Neural progenitor cell (in vitro differentiated cells): Measurements from ENCODE around the gene IDUA. TPM values are rescaled to one million over a fixed set of nuclear protein-coding genes. Genes with fewer than 3 reads are reported as not detected.
A peak's percentile ranks its signal among the peaks of the same experiment; 100 is the strongest.

Experiments used
- DNase-seq: peaks from one replicate; pipeline ENCODE4 v3.0.0-alpha.2; 2016; ENCODE audit warnings: low spot score
- H2AFZ ChIP-seq: fragments of 200-600 bp; sonication (generic); replicated peaks from 2 replicates; pipeline ENCODE4 v1.6.1; 2016; ENCODE audit warnings: antibody characterized with exemption
- H3F3A ChIP-seq: fragments of 200-600 bp; sonication (generic); 2 replicates; pipeline ENCODE4 v1.6.1; 2016; ENCODE audit warnings: antibody characterized with exemption, low read depth
- H3K27ac ChIP-seq: fragments of 200-600 bp; sonication (generic); 2 replicates; pipeline ENCODE4 v1.5.1; 2016; ENCODE audit warnings: mild to moderate bottlenecking
- H3K27me3 ChIP-seq: fragments of 200-600 bp; sonication (generic); 2 replicates; pipeline ENCODE4 v1.6.1; 2016; ENCODE audit warnings: mild to moderate bottlenecking, moderate library complexity
- H3K36me3 ChIP-seq: fragments of 200-600 bp; sonication (generic); 2 replicates; pipeline ENCODE4 v1.5.1; 2016
- H3K4me1 ChIP-seq: fragments of 200-600 bp; sonication (generic); 2 replicates; pipeline ENCODE4 v1.6.1; 2016; ENCODE audit warnings: mixed run types
- H3K4me2 ChIP-seq: fragments of 200-600 bp; sonication (generic); 2 replicates; pipeline ENCODE4 v1.6.1; 2016
- H3K4me3 ChIP-seq: fragments of 200-600 bp; sonication (generic); 2 replicates; pipeline ENCODE4 v1.5.1; 2016
- H3K79me2 ChIP-seq: fragments of 200-600 bp; sonication (generic); 2 replicates; pipeline ENCODE4 v1.6.1; 2016; ENCODE audit warnings: low read depth
- H3K9ac ChIP-seq: fragments of 200-600 bp; sonication (generic); 2 replicates; pipeline ENCODE4 v1.6.1; 2016
- H3K9me3 ChIP-seq: fragments of 200-600 bp; sonication (generic); 2 replicates; pipeline ENCODE4 v1.5.1; 2016; ENCODE audit warnings: low read depth
- H4K20me1 ChIP-seq: fragments of 200-600 bp; sonication (generic); 2 replicates; pipeline ENCODE4 v1.6.1; 2016; ENCODE audit warnings: low read depth
- H3K27ac Mint-ChIP-seq: 3 replicates; pipeline ENCODE4 v1.8.0; 2021; ENCODE audit warnings: mixed read lengths
- H3K27me3 Mint-ChIP-seq: 2 replicates; pipeline ENCODE4 v1.8.0; 2022; ENCODE audit warnings: low read depth, mild to moderate bottlenecking, inconsistent platforms, moderate library complexity, mixed read lengths; ENCODE audit not compliant: insufficient read depth
- H3K36me3 Mint-ChIP-seq: 3 replicates; pipeline ENCODE4 v1.8.0; 2021; ENCODE audit warnings: mixed read lengths
- H3K4me1 Mint-ChIP-seq: 3 replicates; pipeline ENCODE4 v1.8.0; 2021; ENCODE audit warnings: mixed read lengths
- H3K4me3 Mint-ChIP-seq: 3 replicates; pipeline ENCODE4 v1.8.0; 2021; ENCODE audit warnings: mild to moderate bottlenecking, moderate library complexity, mixed read lengths
- H3K9me3 Mint-ChIP-seq: 3 replicates; pipeline ENCODE4 v1.8.0; 2020; ENCODE audit warnings: mixed read lengths
- EZH2 ChIP-seq: fragments of 200-600 bp; sonication (generic); IDR thresholded peaks from 2 replicates; pipeline ENCODE4 v1.6.1; 2017; ENCODE audit warnings: antibody characterized with exemption, mild to moderate bottlenecking, moderate library complexity
- EZH2phosphoT487 ChIP-seq: fragments of 200-600 bp; sonication (generic); IDR thresholded peaks from 2 replicates; pipeline ENCODE4 v1.6.1; 2017; ENCODE audit warnings: antibody characterized with exemption
- total RNA-seq: library from RNA; depleted of rRNA; stranded (reverse); fragments of >200 nt; gene quantifications from 2 replicates; pipeline ENCODE4 v1.2.3, GENCODE V29; 2015; ENCODE audit warnings: low replicate concordance
- TF ChIP-seq, protein P1 (sequence below): fragments of 200-600 bp; sonication (generic); IDR thresholded peaks from 2 replicates; pipeline ENCODE4 v1.5.1; 2017; ENCODE audit warnings: antibody characterized with exemption, mild to moderate bottlenecking

IDUA gene
- total RNA-seq, 1 donor from 2014 or later, result 0.47 TPM

- Histone ChIP-seq H3K4me3 (peak overlapping the region; percentile 17), H3K79me2 (no peaks in the 10 kb centered on the region), H3K27ac (no peak overlapping the region), H3K4me1 (peaks cover 14% of the 10 kb centered on the region), H3K27me3 (peaks cover 41% of the 10 kb centered on the region), H3F3A (peaks cover 14% of the 10 kb centered on the region), H3K36me3 (no peaks in the 10 kb centered on the region), H3K4me2 (peak overlapping the region; percentile 67), H2AFZ (peak overlapping the region; percentile 70), H3K9me3 (no peaks in the 10 kb centered on the region), H3K9ac (no peak overlapping the region), H4K20me1 (no peaks in the 10 kb centered on the region)
- Mint-ChIP-seq H3K9me3 (no peaks in the 10 kb centered on the region), H3K27me3 (peaks cover 14% of the 10 kb centered on the region), H3K4me1 (peaks cover 12% of the 10 kb centered on the region), H3K36me3 (no peaks in the 10 kb centered on the region), H3K4me3 (no peak overlapping the region), H3K27ac (no peak overlapping the region)
- no peak for DNase-seq
- TF ChIP-seq, protein P1, sequence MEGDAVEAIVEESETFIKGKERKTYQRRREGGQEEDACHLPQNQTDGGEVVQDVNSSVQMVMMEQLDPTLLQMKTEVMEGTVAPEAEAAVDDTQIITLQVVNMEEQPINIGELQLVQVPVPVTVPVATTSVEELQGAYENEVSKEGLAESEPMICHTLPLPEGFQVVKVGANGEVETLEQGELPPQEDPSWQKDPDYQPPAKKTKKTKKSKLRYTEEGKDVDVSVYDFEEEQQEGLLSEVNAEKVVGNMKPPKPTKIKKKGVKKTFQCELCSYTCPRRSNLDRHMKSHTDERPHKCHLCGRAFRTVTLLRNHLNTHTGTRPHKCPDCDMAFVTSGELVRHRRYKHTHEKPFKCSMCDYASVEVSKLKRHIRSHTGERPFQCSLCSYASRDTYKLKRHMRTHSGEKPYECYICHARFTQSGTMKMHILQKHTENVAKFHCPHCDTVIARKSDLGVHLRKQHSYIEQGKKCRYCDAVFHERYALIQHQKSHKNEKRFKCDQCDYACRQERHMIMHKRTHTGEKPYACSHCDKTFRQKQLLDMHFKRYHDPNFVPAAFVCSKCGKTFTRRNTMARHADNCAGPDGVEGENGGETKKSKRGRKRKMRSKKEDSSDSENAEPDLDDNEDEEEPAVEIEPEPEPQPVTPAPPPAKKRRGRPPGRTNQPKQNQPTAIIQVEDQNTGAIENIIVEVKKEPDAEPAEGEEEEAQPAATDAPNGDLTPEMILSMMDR, result no peak
- TF ChIP-seq EZH2phosphoT487, result no peak
- TF ChIP-seq EZH2, result no peak
Measured at GRCh38 chr4:984336-985054, 2.3 kb upstream of the IDUA start.

DNA sequence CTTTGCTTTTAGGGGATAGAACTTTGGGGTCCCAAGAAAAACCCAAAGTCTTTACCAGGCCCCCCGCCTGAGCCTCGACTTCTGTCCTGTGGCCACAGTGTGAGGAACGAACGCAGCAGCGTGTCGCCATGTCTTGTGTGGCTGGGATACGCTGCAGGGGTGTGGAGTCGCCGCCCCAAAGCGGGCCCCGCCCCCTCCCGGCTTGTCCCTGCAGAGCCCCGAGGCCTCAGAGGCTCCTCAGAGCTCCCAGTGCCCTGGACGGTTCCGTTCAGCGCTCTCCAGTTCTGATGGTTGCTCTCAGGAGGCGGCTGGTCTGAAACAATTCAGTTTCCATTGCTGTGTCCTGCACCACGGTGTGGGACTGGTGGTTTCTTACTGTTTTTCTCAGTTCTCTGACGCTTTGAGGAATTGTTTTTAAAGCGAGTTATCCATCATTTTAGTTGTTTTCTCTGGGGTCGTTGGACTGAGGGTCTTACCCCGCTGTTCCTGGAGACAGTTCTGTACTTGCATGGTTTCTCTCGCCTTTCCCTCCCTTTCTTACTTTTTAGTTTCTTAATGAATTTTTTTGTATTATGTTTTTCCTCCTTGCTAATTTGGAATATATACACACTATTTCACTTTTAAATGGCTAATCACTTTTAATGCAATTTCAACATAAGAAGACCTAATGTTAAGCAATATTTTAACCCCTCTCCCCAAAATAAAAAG lies 1.6 kb upstream of the IDUA start:
- peak overlapping the region; percentile 17 for H3K4me3 ChIP-seq
- H3K4me3 Mint-ChIP-seq, result peak overlapping the region; percentile 9
- DNase-seq, result peak; percentile 82
- H3K27me3 Mint-ChIP-seq, result peaks cover 14% of the 10 kb centered on the region
- H2AFZ ChIP-seq, result peak overlapping the region; percentile 70
- TF ChIP-seq EZH2, result no peak
- TF ChIP-seq EZH2phosphoT487, result no peak
- TF ChIP-seq, protein P1, result no peak
- peaks cover 12% of the 10 kb centered on the region for H3K4me1 Mint-ChIP-seq
- no peak overlapping the region for H3K9ac ChIP-seq
- H3K79me2 ChIP-seq, result no peaks in the 10 kb centered on the region
- no peak overlapping the region for H3K27ac ChIP-seq
- no peaks in the 10 kb centered on the region for H4K20me1 ChIP-seq
- no peaks in the 10 kb centered on the region for H3K36me3 Mint-ChIP-seq
- no peaks in the 10 kb centered on the region for H3K36me3 ChIP-seq
- H3K9me3 Mint-ChIP-seq, result no peaks in the 10 kb centered on the region
- peak overlapping the region; percentile 67 for H3K4me2 ChIP-seq
- peaks cover 14% of the 10 kb centered on the region for H3K4me1 ChIP-seq
- H3K9me3 ChIP-seq, result no peaks in the 10 kb centered on the region
- H3F3A ChIP-seq, result peaks cover 14% of the 10 kb centered on the region
- H3K27me3 ChIP-seq, result peaks cover 41% of the 10 kb centered on the region
- H3K27ac Mint-ChIP-seq, result no peak overlapping the region

DNA sequence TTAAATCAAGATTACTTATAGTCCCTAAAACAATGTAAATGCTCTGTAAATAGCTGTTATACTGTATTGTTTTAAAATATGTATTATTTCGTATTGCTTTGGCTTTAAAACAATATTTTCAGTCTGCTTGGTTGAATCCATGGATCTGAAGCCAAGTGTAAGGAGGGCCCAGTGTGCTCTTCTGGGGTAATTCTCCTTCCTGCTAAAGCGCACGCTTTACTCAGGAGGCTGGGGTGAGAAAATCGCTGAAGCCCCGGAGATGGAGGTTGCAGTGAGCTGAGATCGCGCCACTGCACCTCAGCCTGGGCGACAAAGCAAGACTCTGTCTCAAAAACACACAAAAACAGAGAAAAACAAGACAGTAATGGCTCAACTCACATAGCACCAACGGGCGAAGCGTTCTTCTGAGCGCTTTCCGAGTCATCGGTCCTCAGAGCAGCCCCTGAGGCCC lies 391 bp upstream of the IDUA start:
- peak overlapping the region; percentile 89 for H3K4me3 Mint-ChIP-seq
- H3K9ac ChIP-seq, result no peak overlapping the region
- no peaks in the 10 kb centered on the region for H4K20me1 ChIP-seq
- H3K27ac Mint-ChIP-seq, result peak overlapping the region; percentile 96
- no peaks in the 10 kb centered on the region for H3K9me3 ChIP-seq
- no peaks in the 10 kb centered on the region for H3K36me3 ChIP-seq
- H3K27me3 ChIP-seq, result peaks cover 41% of the 10 kb centered on the region
- peaks cover 14% of the 10 kb centered on the region for H3K27me3 Mint-ChIP-seq
- H3K4me1 Mint-ChIP-seq, result peaks cover 12% of the 10 kb centered on the region
- DNase-seq, result no peak
- no peaks in the 10 kb centered on the region for H3K79me2 ChIP-seq
- H3K4me1 ChIP-seq, result peaks cover 14% of the 10 kb centered on the region
- H3K9me3 Mint-ChIP-seq, result no peaks in the 10 kb centered on the region
- peak overlapping the region; percentile 53 for H3K4me3 ChIP-seq
- TF ChIP-seq, protein P1, result no peak
- TF ChIP-seq EZH2phosphoT487, result no peak
- no peak for TF ChIP-seq EZH2
- peak overlapping the region; percentile 80 for H3K4me2 ChIP-seq
- peak overlapping the region; percentile 75 for H2AFZ ChIP-seq
- H3K27ac ChIP-seq, result no peak overlapping the region
- no peaks in the 10 kb centered on the region for H3K36me3 Mint-ChIP-seq
- peaks cover 14% of the 10 kb centered on the region for H3F3A ChIP-seq
